Lower leg skin (tissue), 3 donors: ENCODE data around the gene TMEM134.

Source experiments
- POLR2A ChIP-seq, 2 donors: fragments of 450-650 bp; IDR thresholded peaks; one replicate each; pipeline ENCODE4 v1.6.1; 2016 to 2017; ENCODE audit warnings: antibody characterized with exemption in 2 of 2, mild to moderate bottlenecking in 1 of 2, moderate library complexity in 1 of 2
- TF ChIP-seq, protein P1 (sequence below), 3 donors: fragments of 450-650 bp; IDR thresholded peaks; one replicate each; pipeline ENCODE4 v1.5.1; 2016; ENCODE audit warnings: antibody characterized with exemption in 3 of 3, mild to moderate bottlenecking in 3 of 3, moderate library complexity in 2 of 3

DNA sequence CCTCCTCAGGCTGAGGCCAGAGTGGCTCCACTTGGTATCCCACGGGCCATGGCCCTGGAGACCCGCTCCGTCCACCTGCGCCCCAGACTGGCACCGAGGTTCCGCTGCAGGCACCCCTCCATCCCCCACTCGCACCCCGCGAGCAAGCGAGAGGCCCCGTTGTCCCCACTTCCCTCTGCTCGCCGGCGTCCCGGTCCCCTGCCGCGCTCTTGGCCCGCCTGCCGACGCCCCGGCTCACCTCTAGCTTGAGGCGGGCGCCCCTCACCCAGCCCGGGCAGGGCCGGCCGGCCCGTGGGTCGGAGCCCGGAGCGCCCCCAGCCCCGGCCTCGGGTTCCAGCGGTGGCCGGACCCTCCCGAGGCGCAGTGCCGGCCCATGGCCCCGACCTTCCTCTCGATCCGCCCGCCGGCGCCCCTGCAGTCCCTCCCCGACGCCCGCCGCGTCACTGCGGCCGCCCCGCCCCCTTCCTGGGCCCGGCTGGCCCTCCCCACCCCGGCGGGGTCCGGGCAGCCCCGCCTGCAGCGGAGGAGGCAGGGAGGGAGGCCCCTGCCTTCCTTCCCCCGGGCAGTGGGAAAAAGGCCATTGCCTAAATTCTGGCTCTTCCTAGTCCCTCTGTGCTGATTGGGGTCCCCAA is 36.0 kb upstream of the TMEM134 start, which contains the start of gene PITPNM1:
- no peak for TF ChIP-seq POLR2A (IDR thresholded peaks at IDR 0.05)
- TF ChIP-seq, protein P1, sequence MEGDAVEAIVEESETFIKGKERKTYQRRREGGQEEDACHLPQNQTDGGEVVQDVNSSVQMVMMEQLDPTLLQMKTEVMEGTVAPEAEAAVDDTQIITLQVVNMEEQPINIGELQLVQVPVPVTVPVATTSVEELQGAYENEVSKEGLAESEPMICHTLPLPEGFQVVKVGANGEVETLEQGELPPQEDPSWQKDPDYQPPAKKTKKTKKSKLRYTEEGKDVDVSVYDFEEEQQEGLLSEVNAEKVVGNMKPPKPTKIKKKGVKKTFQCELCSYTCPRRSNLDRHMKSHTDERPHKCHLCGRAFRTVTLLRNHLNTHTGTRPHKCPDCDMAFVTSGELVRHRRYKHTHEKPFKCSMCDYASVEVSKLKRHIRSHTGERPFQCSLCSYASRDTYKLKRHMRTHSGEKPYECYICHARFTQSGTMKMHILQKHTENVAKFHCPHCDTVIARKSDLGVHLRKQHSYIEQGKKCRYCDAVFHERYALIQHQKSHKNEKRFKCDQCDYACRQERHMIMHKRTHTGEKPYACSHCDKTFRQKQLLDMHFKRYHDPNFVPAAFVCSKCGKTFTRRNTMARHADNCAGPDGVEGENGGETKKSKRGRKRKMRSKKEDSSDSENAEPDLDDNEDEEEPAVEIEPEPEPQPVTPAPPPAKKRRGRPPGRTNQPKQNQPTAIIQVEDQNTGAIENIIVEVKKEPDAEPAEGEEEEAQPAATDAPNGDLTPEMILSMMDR (IDR thresholded peaks at IDR 0.05), result no peak
